SK-N-SH (cell line): ENCODE results near the gene HSPB3. TPM values are rescaled to one million over a fixed set of nuclear protein-coding genes. Genes with fewer than 3 reads are reported as not detected.

Source experiments
- CTCF ChIA-PET: fragments of 300-600, 350-600 bp; formaldehyde crosslinking; extraction: SDS; loops from one replicate; lab custom pipeline; 2021; lab: Yijun Ruan, JAX
- POLR2A ChIA-PET: fragments of 350-600 bp; sonication (Branson Sonifier 250); formaldehyde crosslinking; extraction: SDS; loops from one replicate; lab custom pipeline; 2020; ENCODE audit warnings: antibody characterized with exemption, inconsistent platforms; lab: Yijun Ruan, JAX
- DNase-seq: peaks from one replicate; pipeline ENCODE4 v3.0.0; 2012
- H2AFZ ChIP-seq: fragments of 200-600 bp; sonication (generic); 2 replicates; pipeline ENCODE4 v1.8.1; 2016; ENCODE audit warnings: antibody characterized with exemption, mild to moderate bottlenecking, low read depth
- H3F3A ChIP-seq: fragments of 200-600 bp; sonication (generic); replicated peaks from 2 replicates; pipeline ENCODE3; 2016; ENCODE audit warnings: antibody characterized with exemption, mild to moderate bottlenecking; ENCODE audit not compliant: insufficient read depth
- H3K27ac ChIP-seq, 2 experiments: fragments of 200-500 bp in 1 of 2; fragments of 200-600 bp in 1 of 2; sonication (Bioruptor generic) in 1 of 2; sonication (generic), shearing (Covaris generic) in 1 of 2; 2 replicates each; pipeline versions ENCODE4 v1.5.1 to v1.6.1; 2014 to 2016; ENCODE audit warnings: low read depth in 2 of 2, inconsistent platforms in 1 of 2, low read length in 1 of 2, mild to moderate bottlenecking in 1 of 2, mixed read lengths in 1 of 2
- H3K27me3 ChIP-seq: fragments of 200-600 bp; sonication (generic), shearing (Covaris generic); 2 replicates; pipeline ENCODE4 v1.6.1; 2016; ENCODE audit warnings: mixed run types; ENCODE audit not compliant: insufficient read depth
- H3K36me3 ChIP-seq, 2 experiments: fragments of 200-500 bp in 1 of 2; fragments of 200-600 bp in 1 of 2; sonication (Bioruptor generic) in 1 of 2; sonication (generic) in 1 of 2; replicated peaks in 1 of 2; 2 replicates each; pipeline versions ENCODE3 to v1.5.1; 2014 to 2016; ENCODE audit warnings: low read length in 1 of 2, mild to moderate bottlenecking in 1 of 2; ENCODE audit not compliant: insufficient read depth in 2 of 2, control insufficient read depth in 1 of 2
- H3K4me1 ChIP-seq, 2 experiments: fragments of 200-500 bp in 1 of 2; fragments of 200-600 bp in 1 of 2; sonication (Bioruptor generic) in 1 of 2; sonication (generic), shearing (Covaris generic) in 1 of 2; 2 replicates each; pipeline versions ENCODE4 v1.5.1 to v1.6.1; 2014 to 2016; ENCODE audit warnings: low read depth in 1 of 2, low read length in 1 of 2, mixed run types in 1 of 2; ENCODE audit not compliant: insufficient read depth in 2 of 2, control insufficient read depth in 1 of 2
- H3K4me2 ChIP-seq: fragments of 200-600 bp; sonication (generic), shearing (Covaris generic); 2 replicates; pipeline ENCODE4 v1.6.1; 2017; ENCODE audit warnings: mixed run types
- H3K4me3 ChIP-seq, 2 experiments: fragments of 200-500 bp in 1 of 2; fragments of 200-600 bp in 1 of 2; sonication (Bioruptor generic) in 1 of 2; sonication (generic), shearing (Covaris generic) in 1 of 2; 2 replicates each; pipeline versions ENCODE4 v1.5.1 to v1.8.1; 2014 to 2016; ENCODE audit warnings: low read depth in 2 of 2, inconsistent platforms in 1 of 2, low read length in 1 of 2, mild to moderate bottlenecking in 1 of 2, mixed read lengths in 1 of 2, moderate library complexity in 1 of 2
- H3K79me2 ChIP-seq: fragments of 200-600 bp; sonication (generic); 2 replicates; pipeline ENCODE4 v1.8.1; 2017; ENCODE audit warnings: mild to moderate bottlenecking; ENCODE audit not compliant: insufficient read depth
- H3K9ac ChIP-seq: fragments of 200-600 bp; sonication (generic); 2 replicates; pipeline ENCODE4 v1.6.1; 2017; ENCODE audit warnings: mixed run types
- H3K9me2 ChIP-seq: fragments of 200-600 bp; sonication (generic); 2 replicates; pipeline ENCODE4 v1.6.1; 2017; ENCODE audit warnings: mixed run types
- H3K9me3 ChIP-seq: fragments of 200-600 bp; sonication (generic); 2 replicates; pipeline ENCODE4 v1.6.1; 2017; ENCODE audit warnings: mixed run types, mild to moderate bottlenecking, moderate library complexity
- H4K20me1 ChIP-seq: fragments of 200-600 bp; sonication (generic); 2 replicates; pipeline ENCODE4 v1.6.1; 2017; ENCODE audit warnings: mild to moderate bottlenecking, mixed run types; ENCODE audit not compliant: insufficient read depth
- CHD2 ChIP-seq: fragments of 150-350 bp; IDR thresholded peaks from 2 replicates; pipeline ENCODE4 v1.6.1; 2018; ENCODE audit warnings: low read length; ENCODE audit not compliant: partially characterized antibody
- CTCF ChIP-seq: fragments of 200-600 bp; sonication (generic); IDR thresholded peaks from 2 replicates; pipeline ENCODE4 v1.6.1; 2017; ENCODE audit warnings: antibody characterized with exemption, mild to moderate bottlenecking, moderate library complexity
- ELF1 ChIP-seq: IDR thresholded peaks from 2 replicates; pipeline ENCODE4 v1.4.0; 2012
- EP300 ChIP-seq, 2 experiments: IDR thresholded peaks; 2 replicates each; pipeline versions ENCODE4 v1.4.0 to v1.6.1; 2012; ENCODE audit warnings: borderline replicate concordance in 1 of 2, low read depth in 1 of 2, low read length in 1 of 2
- FOXJ3 ChIP-seq: sonication (generic); formaldehyde crosslinking; IDR thresholded peaks from 2 replicates; pipeline ENCODE4 v1.5.1; 2020; ENCODE audit warnings: mild to moderate bottlenecking, missing genetic modification reagents
- GABPA ChIP-seq: IDR thresholded peaks from 2 replicates; pipeline ENCODE4 v1.4.0; 2012; ENCODE audit warnings: low read depth, mild to moderate bottlenecking
- JUND ChIP-seq: IDR thresholded peaks from 2 replicates; pipeline ENCODE4 v1.4.0; 2012
- MEF2A ChIP-seq: IDR thresholded peaks from 2 replicates; pipeline ENCODE4 v1.4.0; 2012; ENCODE audit warnings: low read depth, borderline replicate concordance
- NFIC ChIP-seq: IDR thresholded peaks from 2 replicates; pipeline ENCODE4 v1.4.0; 2012; ENCODE audit warnings: borderline replicate concordance
- PBX3 ChIP-seq: IDR thresholded peaks from 2 replicates; pipeline ENCODE4; 2012
- RAD21 ChIP-seq: IDR thresholded peaks from 2 replicates; pipeline ENCODE4 v1.6.1; 2012; ENCODE audit warnings: mild to moderate bottlenecking, low read length
- RFX5 ChIP-seq: IDR thresholded peaks from 2 replicates; pipeline ENCODE4 v1.6.1; 2012; ENCODE audit warnings: mild to moderate bottlenecking, improper control_type of control experiment, low read length
- SIN3A ChIP-seq: IDR thresholded peaks from 2 replicates; pipeline ENCODE4 v1.6.1; 2012; ENCODE audit warnings: low read depth, mild to moderate bottlenecking, low read length, moderate library complexity, borderline replicate concordance
- TAF1 ChIP-seq: IDR thresholded peaks from 2 replicates; pipeline ENCODE4 v1.6.1; 2012; ENCODE audit warnings: low read depth, mild to moderate bottlenecking, low read length, moderate library complexity, borderline replicate concordance
- USF2 ChIP-seq: fragments of 150-350 bp; IDR thresholded peaks from 2 replicates; pipeline ENCODE4 v1.6.1; 2017; ENCODE audit warnings: antibody characterized with exemption, low read length, low read depth, borderline replicate concordance
- WGBS: methylation state at CpG from one replicate; pipeline ENCODE4 v1.1.6; 2017; ENCODE audit warnings: low lambda C conversion rate; 5-methylcytosine and 5-hydroxymethylcytosine counted together
- polyA plus RNA-seq, 3 experiments: library from polyadenylated mRNA; depleted of rRNA; stranded (reverse); fragments of >200 nt; gene quantifications; 2 replicates each; pipeline ENCODE4 v1.2.3, GENCODE V29; 2012

HSPB3 gene
- polyA plus RNA-seq, 1 of the 3 experiments (the other 2 are of a cell fraction): 3.3 TPM

GRCh38 chr5:54449923-54450322, 5.6 kb upstream of the HSPB3 start:
- H2AFZ ChIP-seq: no peak overlapping the region
- ChIA-PET POLR2A (no interaction called here), CTCF (interaction anchor here (0.8 kb wide), 1 partner anchor 40 kb away, joined by 3 read pairs; no protein-coding TSS in a partner anchor)
- no peak overlapping the region for H3K4me2 ChIP-seq
- no peaks in the 10 kb centered on the region for H3F3A ChIP-seq
- no peaks in the 10 kb centered on the region for H3K27me3 ChIP-seq
- H3K27ac ChIP-seq: no peak overlapping the region
- DNase-seq: no peak
- TF ChIP-seq RAD21: no peak
- no peak for TF ChIP-seq TAF1
- no peak for TF ChIP-seq ELF1
- TF ChIP-seq GABPA: no peak
- TF ChIP-seq EP300 (IDR thresholded peaks at IDR 0.05; ENCODE audit: borderline replicate concordance in 1 of 2, low read depth in 1 of 2, low read length in 1 of 2): no peak
- no peak for TF ChIP-seq RFX5
- no peak for TF ChIP-seq PBX3
- TF ChIP-seq SIN3A: no peak
- no peak for TF ChIP-seq MEF2A
- H3K4me1 ChIP-seq: peaks cover 0 to 4% of the 10 kb centered on the region in 2 experiments; a peak in 1 of 4 replicates
- H3K9ac ChIP-seq: no peak overlapping the region
- H4K20me1 ChIP-seq: no peaks in the 10 kb centered on the region
- WGBS: 29% methylated on average over 4 of the region's 4 CpGs
- H3K79me2 ChIP-seq: no peaks in the 10 kb centered on the region
- no peaks in the 10 kb centered on the region for H3K36me3 ChIP-seq
- no peaks in the 10 kb centered on the region for H3K9me2 ChIP-seq
- H3K9me3 ChIP-seq: no peaks in the 10 kb centered on the region
- no peak overlapping the region for H3K4me3 ChIP-seq

- Histone ChIP-seq H3K27ac (no peak overlapping the region), H3F3A (no peaks in the 10 kb centered on the region), H4K20me1 (no peaks in the 10 kb centered on the region), H3K36me3 (no peaks in the 10 kb centered on the region), H3K4me3 (no peak overlapping the region), H3K9ac (no peak overlapping the region), H3K79me2 (no peaks in the 10 kb centered on the region), H3K9me2 (no peaks in the 10 kb centered on the region), H3K27me3 (no peaks in the 10 kb centered on the region), H2AFZ (no peak overlapping the region), H3K9me3 (no peaks in the 10 kb centered on the region), H3K4me2 (no peak overlapping the region), H3K4me1 (peaks cover 2 to 7% of the 10 kb centered on the region in 2 experiments; a peak in 2 of 4 replicates)
- DNase-seq: no peak
- ChIA-PET POLR2A (no interaction called here), CTCF (no interaction called here)
- WGBS: 68% methylated on average over 2 of the region's 2 CpGs
- no peak for TF ChIP-seq CTCF
- TF ChIP-seq JUND: no peak
- TF ChIP-seq USF2: no peak
- TF ChIP-seq SIN3A: no peak
- TF ChIP-seq FOXJ3 (CRISPR knock-in tag): no peak
- TF ChIP-seq CHD2: no peak
- TF ChIP-seq NFIC: no peak
Observed at GRCh38 chr5:54450542-54450941, 5.0 kb upstream of the HSPB3 start.
